Right ventricle myocardium superior (tissue), 1 donor: ENCODE data around the gene USPL1. TPM values are rescaled to one million over a fixed set of nuclear protein-coding genes. Genes with fewer than 3 reads are reported as not detected.
"Not testable (repeated sequence)": the region's sequence is repeated elsewhere in the genome, so short reads cannot be mapped to it uniquely, and the experiment has no call there.

ENCODE experiments used
- ATAC-seq: fragments of 200-7000 bp; cut with Tn5 transposase; one replicate; pipeline ENCODE4 v1.9.1; 2020; ENCODE audit warnings: mild to moderate bottlenecking; ENCODE audit not compliant: poor library complexity
- DNase-seq: peaks from one replicate; pipeline ENCODE4 v3.0.0-alpha.2; 2020
- intact Hi-C: fragments of 100-400 bp; cut with DNase I; formaldehyde crosslinking; loops from one replicate; pipeline ENCODE4 v1.11.2; 2022
- long read RNA-seq: library from polyadenylated mRNA; unstranded; transcript quantifications from one replicate; pipeline ENCODE4 v2.0.0, GENCODE V29; 2021
- total RNA-seq: library from RNA; stranded (reverse); fragmentation: NEBNext Ultra II Directional; extraction: Animal tissue kit (Norgen Biotek cat#: 25700); gene quantifications from one replicate; pipeline ENCODE4 v1.2.1, GENCODE V29; 2021
- donor health status: DM: no; HTN: yes; CAD: no; lungs with severe emphysema.

The USPL1 gene
- 8.8 TPM for total RNA-seq
- long read RNA-seq, partial matches to known transcripts: 0 of 5 reads
- long read RNA-seq, other reads (novel, unspliced or antisense): 4 of 5 reads

GRCh38 chr13:30617315-30618185 lies at the start of gene USPL1:
USPL1 (plus strand) TSS chr13:30617920; CDS start chr13:30621141, 3,221 bp downstream.
- intact Hi-C loops: loop anchor here (2.0 to 5.0 kb wide), 2 partner anchors 55 to 153 kb away; partner anchors contain the start of gene HMGB1
- ATAC-seq: peak; percentile 96
- peak; percentile 99 for DNase-seq

- DNase-seq: no peak
- ATAC-seq: peak; percentile 69
- intact Hi-C loops: loop anchor here (10.0 kb wide), 1 partner anchor 165 kb away; no protein-coding TSS in a partner anchor
Observed at GRCh38 chr13:30569901-30570576, 47.7 kb upstream of the USPL1 start.

- intact Hi-C loops: loop anchor here (10.0 kb wide), 1 partner anchor 166 kb away; no protein-coding TSS in a partner anchor
- DNase-seq (no peak), ATAC-seq (no peak)
Observed at GRCh38 chr13:30570691-30571090, 47.0 kb upstream of the USPL1 start.

GRCh38 chr13:30572859-30573275 lies 44.9 kb upstream of the USPL1 start:
- DNase-seq (no peak), ATAC-seq (peak; percentile 71)
- intact Hi-C loops: loop anchor here (10.0 kb wide), 1 partner anchor 168 kb away; no protein-coding TSS in a partner anchor

GRCh38 chr13:30576528-30576927 lies 41.2 kb upstream of the USPL1 start:
- DNase-seq (peak; percentile 43), ATAC-seq (peak; percentile 68)
- intact Hi-C loops: loop anchor here (10.0 kb wide), 1 partner anchor 172 kb away; no protein-coding TSS in a partner anchor

GRCh38 chr13:30577401-30577852 lies 40.3 kb upstream of the USPL1 start:
- intact Hi-C loops: loop anchor here (10.0 kb wide), 1 partner anchor 173 kb away; no protein-coding TSS in a partner anchor
- no peak for ATAC-seq
- DNase-seq: no peak

GRCh38 chr13:30580852-30581502 lies 36.7 kb upstream of the USPL1 start:
- peak; percentile 29 for ATAC-seq
- no peak for DNase-seq
- intact Hi-C loops: no loop called here

- no peak for DNase-seq
- intact Hi-C loops: no loop called here
- ATAC-seq: no peak
Observed at GRCh38 chr13:30581582-30581981, 36.1 kb upstream of the USPL1 start.

- no peak for ATAC-seq
- DNase-seq: no peak
- intact Hi-C loops: no loop called here
Observed at GRCh38 chr13:30584051-30584731, 33.5 kb upstream of the USPL1 start.

GRCh38 chr13:30585748-30586262 lies 31.9 kb upstream of the USPL1 start:
- ATAC-seq (no peak), DNase-seq (no peak)
- intact Hi-C loops: no loop called here

GRCh38 chr13:30587231-30587630 lies 30.5 kb upstream of the USPL1 start:
- DNase-seq (no peak), ATAC-seq (no peak)
- intact Hi-C loops: no loop called here

GRCh38 chr13:30587739-30588138 lies 30.0 kb upstream of the USPL1 start:
- ATAC-seq: no peak
- intact Hi-C loops: no loop called here
- no peak for DNase-seq

GRCh38 chr13:30593001-30593400 lies 24.7 kb upstream of the USPL1 start:
- intact Hi-C loops: no loop called here
- no peak for ATAC-seq
- DNase-seq: no peak

- DNase-seq (no peak), ATAC-seq (no peak)
- intact Hi-C loops: no loop called here
Observed at GRCh38 chr13:30600496-30600895, 17.2 kb upstream of the USPL1 start.

- DNase-seq: no peak
- ATAC-seq: no peak
- intact Hi-C loops: no loop called here
Observed at GRCh38 chr13:30601836-30602235, 15.9 kb upstream of the USPL1 start.

GRCh38 chr13:30605052-30605451 lies 12.7 kb upstream of the USPL1 start:
- ATAC-seq: no peak
- no peak for DNase-seq
- intact Hi-C loops: no loop called here

- DNase-seq, intact Hi-C loops, ATAC-seq: not testable (repeated sequence)
Observed at GRCh38 chr13:30607186-30607585, 10.5 kb upstream of the USPL1 start.

- intact Hi-C loops: no loop called here
- ATAC-seq (no peak), DNase-seq (no peak)
Observed at GRCh38 chr13:30607908-30608307, 9.8 kb upstream of the USPL1 start.
